Frontal cortex (tissue), 4 donors: Measurements from ENCODE around the gene RAC3. TPM values are rescaled to one million over a fixed set of nuclear protein-coding genes. Genes with fewer than 3 reads are reported as not detected.

Source experiments
- DNase-seq, 2 donors: peaks; one replicate each; pipeline ENCODE4 v3.0.0; 2012; ENCODE audit warnings: low spot score in 2 of 2
- FAIRE-seq: peaks from 2 replicates; lab custom pipeline; 2012; peaks lifted over from hg19 to GRCh38; lab: Jason Lieb, UNC
- total RNA-seq: library from RNA; depleted of rRNA; stranded (reverse); fragments of >200 nt; gene quantifications from one replicate; pipeline ENCODE4 v1.2.3, GENCODE V29; 2014
- donor health status: control.
- donor health status: control.
- donor health status: control.

RAC3 gene
- total RNA-seq, 1 donor from 2014 or later = 110 TPM

DNA sequence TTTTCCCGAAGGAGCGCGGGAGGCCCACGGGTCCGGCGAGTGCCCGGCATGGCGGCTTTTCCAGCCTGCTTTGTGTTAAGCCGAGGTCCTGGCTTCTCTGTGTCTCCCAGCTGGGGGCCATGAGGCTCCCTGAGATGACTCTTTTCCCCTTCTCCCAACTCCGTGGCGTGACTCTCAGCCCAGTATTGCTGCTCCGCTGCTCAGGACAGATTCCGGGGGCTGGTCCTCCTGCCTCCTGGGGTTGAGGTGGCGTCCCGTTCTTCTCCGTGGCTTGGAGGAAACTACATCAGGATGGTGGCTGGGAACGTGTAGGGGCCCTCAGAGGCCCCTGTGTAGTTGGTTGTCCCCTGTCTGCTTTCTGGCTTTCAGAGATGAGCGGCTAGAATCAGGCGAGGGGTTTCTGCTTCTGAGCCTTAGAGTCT lies 21.2 kb downstream of the RAC3 start:
- FAIRE-seq (no peak), DNase-seq (no peak)

GRCh38 chr17:82053130-82053529 lies 21.7 kb downstream of the RAC3 start:
- FAIRE-seq = no peak

DNA sequence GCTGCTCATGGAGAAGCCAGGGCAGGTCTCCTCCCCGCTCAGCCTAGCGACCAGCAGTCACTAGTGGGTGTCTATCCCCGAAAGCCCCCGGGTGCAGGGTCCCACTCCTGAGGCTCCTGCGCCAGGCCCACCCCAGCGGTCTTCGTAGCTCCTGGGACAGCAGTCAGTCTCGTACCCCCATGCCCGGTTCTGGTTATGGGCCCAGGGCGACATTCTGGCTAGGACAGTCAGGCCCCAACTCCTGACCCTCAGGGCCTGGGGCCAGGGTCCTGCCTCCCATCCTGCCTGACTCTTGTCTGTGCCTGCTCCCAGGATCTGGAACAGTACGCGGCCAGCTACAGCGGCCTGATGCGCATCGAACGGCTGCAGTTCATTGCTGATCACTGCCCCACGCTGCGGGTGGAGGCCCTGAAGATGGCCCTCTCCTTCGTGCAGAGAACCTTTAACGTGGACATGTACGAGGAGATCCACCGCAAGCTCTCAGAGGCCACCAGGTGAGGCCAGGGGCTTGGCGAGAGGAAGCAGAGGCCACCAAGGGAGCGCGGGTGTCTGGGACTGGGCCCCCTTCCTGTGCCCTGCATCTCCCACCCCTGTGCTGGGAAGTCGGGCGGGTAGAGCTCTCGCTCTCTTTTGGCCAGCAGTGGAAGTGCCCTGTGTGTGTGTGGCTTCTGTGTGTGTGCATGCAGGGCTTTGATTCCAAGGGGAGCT lies 22.2 kb downstream of the RAC3 start:
- FAIRE-seq (no peak), DNase-seq (no peak)

More at GRCh38 chr17:82053130-82053529, 21.7 kb downstream of the RAC3 start:
- no peak for DNase-seq

GRCh38 chr17:82054351-82055022 lies 23.0 kb downstream of the RAC3 start:
- no peak for DNase-seq
- FAIRE-seq = no peak

GRCh38 chr17:82055023-82055964 lies 23.8 kb downstream of the RAC3 start:
- no peak for FAIRE-seq
- DNase-seq = no peak

- no peak for FAIRE-seq
- DNase-seq = no peak
Measured at GRCh38 chr17:82055965-82056728, 24.7 kb downstream of the RAC3 start.

DNA sequence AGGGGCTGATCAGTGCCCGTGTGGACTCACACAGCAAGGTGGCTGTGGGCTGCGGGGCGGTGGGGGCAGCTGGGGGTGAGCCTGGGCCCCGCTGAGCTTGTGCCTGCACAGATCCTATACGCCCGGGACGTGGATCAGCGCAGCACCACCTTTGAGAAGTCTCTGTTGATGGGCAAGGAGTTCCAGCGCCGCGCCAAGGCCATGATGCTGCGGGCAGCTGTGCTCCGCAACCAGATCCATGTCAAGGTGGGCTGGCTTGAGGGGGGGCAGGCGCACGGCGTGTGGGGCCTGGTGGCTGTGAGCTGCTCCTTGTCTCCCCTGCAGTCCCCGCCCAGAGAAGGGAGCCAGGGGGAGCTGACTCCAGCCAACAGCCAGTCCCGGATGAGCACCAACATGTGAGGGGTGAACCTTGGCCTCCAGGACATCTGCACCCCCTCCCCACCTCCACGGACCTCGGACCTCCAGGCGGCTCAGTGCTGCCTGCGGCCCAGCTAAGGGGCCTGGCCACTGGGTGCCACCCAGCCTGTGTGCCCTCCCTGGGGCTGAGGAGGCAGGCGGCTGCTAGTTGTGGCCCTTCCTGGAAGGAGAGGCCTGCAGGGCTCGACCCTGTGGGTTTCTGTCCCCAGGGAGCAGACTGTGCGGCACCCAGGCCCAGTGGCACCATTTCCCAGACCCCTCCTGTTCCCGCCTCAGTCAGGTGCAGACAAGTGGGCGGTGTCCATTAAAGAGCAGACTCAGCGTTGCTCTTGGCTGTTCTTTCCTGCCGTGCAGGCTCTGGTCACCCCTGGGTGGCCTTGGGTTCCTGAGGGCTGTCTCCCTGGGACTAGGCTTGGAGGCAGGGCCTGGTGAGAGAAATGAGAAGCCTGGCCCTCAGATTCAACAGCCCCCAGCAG lies 25.5 kb downstream of the RAC3 start:
- no peak for FAIRE-seq
- DNase-seq = no peak

DNA sequence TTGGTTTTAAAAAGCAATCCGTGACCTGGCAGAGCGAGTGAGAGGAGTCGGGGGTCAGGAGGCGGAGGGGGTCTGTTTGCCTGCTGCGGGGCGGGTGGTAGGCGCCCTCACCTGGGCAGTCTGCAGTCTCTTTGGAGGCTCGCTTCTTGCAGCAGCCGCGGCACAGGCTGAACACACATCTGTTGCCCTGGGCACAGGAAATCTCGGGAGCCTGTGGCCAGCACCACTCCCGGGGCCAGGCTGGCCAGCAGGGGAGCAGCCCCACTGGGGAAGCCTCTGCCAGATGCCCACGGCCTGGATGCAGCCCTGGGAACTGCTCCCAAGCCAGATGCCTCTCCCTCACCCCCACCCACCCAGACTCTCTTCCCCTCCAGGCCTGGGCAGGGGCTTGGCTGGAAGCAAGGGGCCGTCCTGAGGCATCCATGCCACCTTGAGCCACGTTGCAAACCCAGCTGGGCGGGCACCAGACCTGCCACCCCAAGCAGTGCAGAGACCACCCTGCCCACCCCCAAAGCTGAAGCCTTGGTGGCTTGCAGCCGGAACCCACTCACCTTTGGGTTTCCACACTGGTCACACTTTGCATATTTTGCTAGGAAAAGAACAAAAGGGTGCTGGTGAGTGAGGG lies 26.9 kb downstream of the RAC3 start:
- FAIRE-seq (no peak), DNase-seq (no peak)

- FAIRE-seq = no peak
- DNase-seq = no peak
Measured at GRCh38 chr17:82058855-82059249, 27.4 kb downstream of the RAC3 start.

GRCh38 chr17:82059272-82060000 lies 28.0 kb downstream of the RAC3 start:
- DNase-seq = no peak
- no peak for FAIRE-seq

GRCh38 chr17:82060001-82060380 lies 28.5 kb downstream of the RAC3 start:
- DNase-seq (no peak), FAIRE-seq (no peak)

GRCh38 chr17:82060614-82061013 lies 29.1 kb downstream of the RAC3 start:
- DNase-seq = no peak
- FAIRE-seq = no peak

- no peak for FAIRE-seq
- DNase-seq = no peak
Measured at GRCh38 chr17:82061047-82061925, 29.8 kb downstream of the RAC3 start.

- DNase-seq (no peak), FAIRE-seq (no peak)
Measured at GRCh38 chr17:82062076-82062983, 30.9 kb downstream of the RAC3 start.

- FAIRE-seq (no peak), DNase-seq (no peak)
Measured at GRCh38 chr17:82062984-82063368, 31.5 kb downstream of the RAC3 start.
